ENCODE data around the gene ITGA2. TPM values are rescaled to one million over a fixed set of nuclear protein-coding genes. Genes with fewer than 3 reads are reported as not detected.

ITGA2 gene
- polyA plus RNA-seq, 2 donors = 3.7 to 6.4 TPM

- Histone ChIP-seq H3K36me3 (ENCODE audit: control insufficient read depth in 2 of 2, insufficient read depth in 2 of 2, low read length in 1 of 2) (no peaks in the 10 kb centered on the region), H3K27ac (ENCODE audit: low read depth in 2 of 2, low read length in 1 of 2) (no peak overlapping the region)
- WGBS, 2 donors = 76 to 82% methylated on average over 3 of the region's 3 CpGs
These were observed 123.8 kb downstream of the ITGA2 start for GRCh38 chr5:53112909-53113308.

GRCh38 chr5:53113947-53114346 is 124.8 kb downstream of the ITGA2 start:
- 86 to 88% methylated on average over 9 of the region's 9 CpGs for WGBS, 2 donors
- H3K27me3 ChIP-seq (ENCODE audit: control insufficient read depth in 1 of 2, insufficient read depth in 2 of 2, low read length in 2 of 2) = no peaks in the 10 kb centered on the region
- no peaks in the 10 kb centered on the region for H3K9me3 ChIP-seq (ENCODE audit: control insufficient read depth in 2 of 2, insufficient read depth in 1 of 2, low read depth in 1 of 2, low read length in 1 of 2)
- no peaks in the 10 kb centered on the region for H3K4me1 ChIP-seq (ENCODE audit: control insufficient read depth in 2 of 2, insufficient read depth in 2 of 2, low read length in 1 of 2)
- no peaks in the 10 kb centered on the region for H3K36me3 ChIP-seq (ENCODE audit: control insufficient read depth in 2 of 2, insufficient read depth in 2 of 2, low read length in 1 of 2)
- no peak overlapping the region for H3K27ac ChIP-seq (ENCODE audit: low read depth in 2 of 2, low read length in 1 of 2)
- no peak overlapping the region for H3K4me3 ChIP-seq (ENCODE audit: low read depth in 1 of 2, low read length in 2 of 2)

More at GRCh38 chr5:53112909-53113308, 123.8 kb downstream of the ITGA2 start:
- Histone ChIP-seq H3K4me3 (ENCODE audit: low read depth in 1 of 2, low read length in 2 of 2) (no peak overlapping the region), H3K4me1 (ENCODE audit: control insufficient read depth in 2 of 2, insufficient read depth in 2 of 2, low read length in 1 of 2) (no peaks in the 10 kb centered on the region), H3K27me3 (ENCODE audit: control insufficient read depth in 1 of 2, insufficient read depth in 2 of 2, low read length in 2 of 2) (no peaks in the 10 kb centered on the region), H3K9me3 (ENCODE audit: control insufficient read depth in 2 of 2, insufficient read depth in 1 of 2, low read depth in 1 of 2, low read length in 1 of 2) (no peaks in the 10 kb centered on the region)

GRCh38 chr5:53114988-53115387 is 125.8 kb downstream of the ITGA2 start:
- Histone ChIP-seq H3K36me3 (ENCODE audit: control insufficient read depth in 2 of 2, insufficient read depth in 2 of 2, low read length in 1 of 2) (no peaks in the 10 kb centered on the region), H3K27ac (ENCODE audit: low read depth in 2 of 2, low read length in 1 of 2) (no peak overlapping the region), H3K4me1 (ENCODE audit: control insufficient read depth in 2 of 2, insufficient read depth in 2 of 2, low read length in 1 of 2) (no peaks in the 10 kb centered on the region), H3K4me3 (ENCODE audit: low read depth in 1 of 2, low read length in 2 of 2) (no peak overlapping the region), H3K9me3 (ENCODE audit: control insufficient read depth in 2 of 2, insufficient read depth in 1 of 2, low read depth in 1 of 2, low read length in 1 of 2) (no peaks in the 10 kb centered on the region), H3K27me3 (ENCODE audit: control insufficient read depth in 1 of 2, insufficient read depth in 2 of 2, low read length in 2 of 2) (no peaks in the 10 kb centered on the region)

GRCh38 chr5:53116597-53116996 is 127.4 kb downstream of the ITGA2 start:
- no peaks in the 10 kb centered on the region for H3K4me1 ChIP-seq (ENCODE audit: control insufficient read depth in 2 of 2, insufficient read depth in 2 of 2, low read length in 1 of 2)
- H3K36me3 ChIP-seq (ENCODE audit: control insufficient read depth in 2 of 2, insufficient read depth in 2 of 2, low read length in 1 of 2) = no peaks in the 10 kb centered on the region
- no peaks in the 10 kb centered on the region for H3K27me3 ChIP-seq (ENCODE audit: control insufficient read depth in 1 of 2, insufficient read depth in 2 of 2, low read length in 2 of 2)
- 58 to 60% methylated on average over 1 of the region's 1 CpG for WGBS, 2 donors
- no peak overlapping the region for H3K27ac ChIP-seq (ENCODE audit: low read depth in 2 of 2, low read length in 1 of 2)
- H3K9me3 ChIP-seq (ENCODE audit: control insufficient read depth in 2 of 2, insufficient read depth in 1 of 2, low read depth in 1 of 2, low read length in 1 of 2) = no peaks in the 10 kb centered on the region
- H3K4me3 ChIP-seq (ENCODE audit: low read depth in 1 of 2, low read length in 2 of 2) = no peak overlapping the region

GRCh38 chr5:53118879-53119278 is 129.7 kb downstream of the ITGA2 start:
- Histone ChIP-seq H3K4me3 (ENCODE audit: low read depth in 1 of 2, low read length in 2 of 2) (no peak overlapping the region), H3K4me1 (ENCODE audit: control insufficient read depth in 2 of 2, insufficient read depth in 2 of 2, low read length in 1 of 2) (no peaks in the 10 kb centered on the region), H3K36me3 (ENCODE audit: control insufficient read depth in 2 of 2, insufficient read depth in 2 of 2, low read length in 1 of 2) (no peaks in the 10 kb centered on the region), H3K27ac (ENCODE audit: low read depth in 2 of 2, low read length in 1 of 2) (no peak overlapping the region), H3K27me3 (ENCODE audit: control insufficient read depth in 1 of 2, insufficient read depth in 2 of 2, low read length in 2 of 2) (no peaks in the 10 kb centered on the region), H3K9me3 (ENCODE audit: control insufficient read depth in 2 of 2, insufficient read depth in 1 of 2, low read depth in 1 of 2, low read length in 1 of 2) (no peaks in the 10 kb centered on the region)
- WGBS, 2 donors = 81 to 83% methylated on average over 5 of the region's 5 CpGs

- Histone ChIP-seq H3K27me3 (ENCODE audit: control insufficient read depth in 1 of 2, insufficient read depth in 2 of 2, low read length in 2 of 2) (no peaks in the 10 kb centered on the region), H3K27ac (ENCODE audit: low read depth in 2 of 2, low read length in 1 of 2) (no peak overlapping the region), H3K9me3 (ENCODE audit: control insufficient read depth in 2 of 2, insufficient read depth in 1 of 2, low read depth in 1 of 2, low read length in 1 of 2) (no peaks in the 10 kb centered on the region), H3K4me3 (ENCODE audit: low read depth in 1 of 2, low read length in 2 of 2) (no peak overlapping the region), H3K4me1 (ENCODE audit: control insufficient read depth in 2 of 2, insufficient read depth in 2 of 2, low read length in 1 of 2) (no peaks in the 10 kb centered on the region), H3K36me3 (ENCODE audit: control insufficient read depth in 2 of 2, insufficient read depth in 2 of 2, low read length in 1 of 2) (no peaks in the 10 kb centered on the region)
- 96 to 98% methylated on average over 1 of the region's 1 CpG for WGBS, 2 donors
These were observed 131.0 kb downstream of the ITGA2 start for GRCh38 chr5:53120165-53120564.

- Histone ChIP-seq H3K4me3 (ENCODE audit: low read depth in 1 of 2, low read length in 2 of 2) (no peak overlapping the region), H3K27ac (ENCODE audit: low read depth in 2 of 2, low read length in 1 of 2) (no peak overlapping the region), H3K36me3 (ENCODE audit: control insufficient read depth in 2 of 2, insufficient read depth in 2 of 2, low read length in 1 of 2) (no peaks in the 10 kb centered on the region), H3K9me3 (ENCODE audit: control insufficient read depth in 2 of 2, insufficient read depth in 1 of 2, low read depth in 1 of 2, low read length in 1 of 2) (no peaks in the 10 kb centered on the region), H3K27me3 (ENCODE audit: control insufficient read depth in 1 of 2, insufficient read depth in 2 of 2, low read length in 2 of 2) (no peaks in the 10 kb centered on the region), H3K4me1 (ENCODE audit: control insufficient read depth in 2 of 2, insufficient read depth in 2 of 2, low read length in 1 of 2) (no peaks in the 10 kb centered on the region)
These were observed 134.6 kb downstream of the ITGA2 start for GRCh38 chr5:53123702-53124101.

- H3K4me3 ChIP-seq (ENCODE audit: low read depth in 1 of 2, low read length in 2 of 2) = no peak overlapping the region
- WGBS, 2 donors = 93% methylated on average over 3 of the region's 3 CpGs
- H3K9me3 ChIP-seq (ENCODE audit: control insufficient read depth in 2 of 2, insufficient read depth in 1 of 2, low read depth in 1 of 2, low read length in 1 of 2) = no peaks in the 10 kb centered on the region
- H3K36me3 ChIP-seq (ENCODE audit: control insufficient read depth in 2 of 2, insufficient read depth in 2 of 2, low read length in 1 of 2) = no peaks in the 10 kb centered on the region
- no peaks in the 10 kb centered on the region for H3K4me1 ChIP-seq (ENCODE audit: control insufficient read depth in 2 of 2, insufficient read depth in 2 of 2, low read length in 1 of 2)
- H3K27me3 ChIP-seq (ENCODE audit: control insufficient read depth in 1 of 2, insufficient read depth in 2 of 2, low read length in 2 of 2) = no peaks in the 10 kb centered on the region
- H3K27ac ChIP-seq (ENCODE audit: low read depth in 2 of 2, low read length in 1 of 2) = no peak overlapping the region
These were observed 137.4 kb downstream of the ITGA2 start for GRCh38 chr5:53126521-53126920.

- Histone ChIP-seq H3K27ac (ENCODE audit: low read depth in 2 of 2, low read length in 1 of 2) (no peak overlapping the region), H3K27me3 (ENCODE audit: control insufficient read depth in 1 of 2, insufficient read depth in 2 of 2, low read length in 2 of 2) (no peaks in the 10 kb centered on the region), H3K4me1 (ENCODE audit: control insufficient read depth in 2 of 2, insufficient read depth in 2 of 2, low read length in 1 of 2) (no peaks in the 10 kb centered on the region), H3K36me3 (ENCODE audit: control insufficient read depth in 2 of 2, insufficient read depth in 2 of 2, low read length in 1 of 2) (no peaks in the 10 kb centered on the region), H3K4me3 (ENCODE audit: low read depth in 1 of 2, low read length in 2 of 2) (no peak overlapping the region), H3K9me3 (ENCODE audit: control insufficient read depth in 2 of 2, insufficient read depth in 1 of 2, low read depth in 1 of 2, low read length in 1 of 2) (no peaks in the 10 kb centered on the region)
- WGBS, 2 donors = 0 to 73% methylated on average over 1 of the region's 1 CpG
These were observed 138.0 kb downstream of the ITGA2 start for GRCh38 chr5:53127107-53127506.

GRCh38 chr5:53128481-53128880 is 139.3 kb downstream of the ITGA2 start:
- Histone ChIP-seq H3K4me1 (ENCODE audit: control insufficient read depth in 2 of 2, insufficient read depth in 2 of 2, low read length in 1 of 2) (no peaks in the 10 kb centered on the region), H3K27me3 (ENCODE audit: control insufficient read depth in 1 of 2, insufficient read depth in 2 of 2, low read length in 2 of 2) (no peaks in the 10 kb centered on the region), H3K9me3 (ENCODE audit: control insufficient read depth in 2 of 2, insufficient read depth in 1 of 2, low read depth in 1 of 2, low read length in 1 of 2) (no peaks in the 10 kb centered on the region), H3K4me3 (ENCODE audit: low read depth in 1 of 2, low read length in 2 of 2) (no peak overlapping the region), H3K27ac (ENCODE audit: low read depth in 2 of 2, low read length in 1 of 2) (no peak overlapping the region), H3K36me3 (ENCODE audit: control insufficient read depth in 2 of 2, insufficient read depth in 2 of 2, low read length in 1 of 2) (no peaks in the 10 kb centered on the region)
- 74 to 87% methylated on average over 1 of the region's 1 CpG for WGBS, 2 donors
